Stimulated activated CD4-positive, alpha-beta T cell treated with anti-CD3 and anti-CD28 coated beads, Interleukin-15, amount 100 ng/mL, for 1 hour (primary cell): ENCODE results near the gene CORO1C.
"Not testable (repeated sequence)": the region's sequence is repeated elsewhere in the genome, so short reads cannot be mapped to it uniquely, and the experiment has no call there.

Experiments used
- DNase-seq, 2 donors: peaks; one replicate each; pipeline ENCODE4 v3.0.0-alpha.2; 2020; ENCODE audit warnings: low read depth in 1 of 2, low spot score in 1 of 2

The CORO1C gene

GRCh38 chr12:108635201-108635996, 95.9 kb downstream of the CORO1C start:
- no peak for DNase-seq

GRCh38 chr12:108634341-108634751, 97.0 kb downstream of the CORO1C start:
- DNase-seq = peak in 1 of 2 donors; percentile 30

- peak; percentile 57 to 61 for DNase-seq
Observed at GRCh38 chr12:108633534-108634248, 97.6 kb downstream of the CORO1C start, which contains the start of gene SELPLG. SELPLG (minus strand) TSS chr12:108633894; CDS start chr12:108624307, 9,587 bp downstream.

GRCh38 chr12:108633081-108633533, 98.2 kb downstream of the CORO1C start:
- DNase-seq = no peak

GRCh38 chr12:108631261-108631660, 100.1 kb downstream of the CORO1C start:
- DNase-seq = not testable (repeated sequence)

- no peak for DNase-seq
Observed at GRCh38 chr12:108630481-108631207, 100.7 kb downstream of the CORO1C start.

- DNase-seq = peak in 1 of 2 donors; percentile 20
Observed at GRCh38 chr12:108629824-108630476, 101.4 kb downstream of the CORO1C start.

- DNase-seq = no peak
Observed at GRCh38 chr12:108629151-108629550, 102.2 kb downstream of the CORO1C start.

GRCh38 chr12:108627134-108627920, 104.0 kb downstream of the CORO1C start:
- no peak for DNase-seq

GRCh38 chr12:108625228-108625627, 106.1 kb downstream of the CORO1C start:
- DNase-seq = no peak

- DNase-seq = no peak
Observed at GRCh38 chr12:108623577-108623976, 107.7 kb downstream of the CORO1C start.

- DNase-seq = no peak
Observed at GRCh38 chr12:108622921-108623514, 108.3 kb downstream of the CORO1C start.

- no peak for DNase-seq
Observed at GRCh38 chr12:108622421-108622820, 108.9 kb downstream of the CORO1C start.

- no peak for DNase-seq
Observed at GRCh38 chr12:108621161-108621560, 110.2 kb downstream of the CORO1C start.

GRCh38 chr12:108620236-108620879, 111.0 kb downstream of the CORO1C start:
- DNase-seq = no peak

- DNase-seq = no peak
Observed at GRCh38 chr12:108619369-108620160, 111.8 kb downstream of the CORO1C start.

- not testable (repeated sequence) for DNase-seq
Observed at GRCh38 chr12:108618953-108619274, 112.4 kb downstream of the CORO1C start.

- DNase-seq = peak; percentile 56 to 69
Observed at GRCh38 chr12:108618079-108618952, 113.0 kb downstream of the CORO1C start.
